ENCODE results near the gene HPCAL1. TPM values are rescaled to one million over a fixed set of nuclear protein-coding genes. Genes with fewer than 3 reads are reported as not detected.

Gene HPCAL1
- polyA plus RNA-seq, 3 donors = 82.1 to 99.5 (median 98.0) TPM

GRCh38 chr2:10365412-10365811 lies 62.7 kb downstream of the HPCAL1 start:
- Histone ChIP-seq H2AFZ (ENCODE audit: insufficient read depth, low read depth, low read length, poor library complexity, severe bottlenecking) (no peak overlapping the region), H3K79me2 (ENCODE audit: insufficient read depth, low read length) (peaks cover 98% of the 10 kb centered on the region), H3K27ac (ENCODE audit: low read depth in 1 of 2, low read length in 2 of 2) (no peak overlapping the region), H3K9me3 (replicated peaks in 1 of 2; ENCODE audit: control insufficient read depth in 1 of 2, insufficient read depth in 1 of 2, low read length in 2 of 2) (no peaks in the 10 kb centered on the region), H3K4me1 (ENCODE audit: control insufficient read depth in 1 of 2, insufficient read depth in 2 of 2, low read length in 2 of 2) (no peaks in the 10 kb centered on the region), H3K4me2 (replicated peaks; ENCODE audit: extremely low read depth, low read length, poor library complexity, severe bottlenecking) (no peak overlapping the region), H4K20me1 (ENCODE audit: insufficient read depth, low read length) (peaks cover 100% of the 10 kb centered on the region), H3K27me3 (ENCODE audit: control insufficient read depth in 2 of 2, insufficient read depth in 2 of 2, low read length in 2 of 2) (no peaks in the 10 kb centered on the region), H3K9ac (ENCODE audit: insufficient read depth, low read length, poor library complexity, severe bottlenecking) (no peak overlapping the region), H3K4me3 (replicated peaks in 1 of 3; ENCODE audit: low read depth in 2 of 3, low read length in 3 of 3) (no peak overlapping the region), H3K36me3 (replicated peaks in 1 of 2; ENCODE audit: control insufficient read depth in 1 of 2, insufficient read depth in 2 of 2, low read length in 2 of 2) (peaks cover 5 to 26% of the 10 kb centered on the region in 2 donors)
- intact Hi-C loops (cut with micrococcal nuclease) = no loop called here
- Mint-ChIP-seq H3K36me3 (peaks cover 16 to 23% of the 10 kb centered on the region in 2 donors), H3K27ac (peak overlapping the region in 1 of 7 donors; percentile 46), H3K27me3 (ENCODE audit: low read depth in 3 of 3) (no peaks in the 10 kb centered on the region), H3K4me1 (peaks cover 4% of the 10 kb centered on the region), H3K9me3 (no peaks in the 10 kb centered on the region), H3K4me3 (no peak overlapping the region)
- DNase-seq = no peak
- TF ChIP-seq CTCF (IDR thresholded peaks at IDR 0.05) = no peak
- WGBS (ENCODE audit: insufficient coverage) = 100% methylated on average over 6 of the region's 12 CpGs

- WGBS (ENCODE audit: insufficient coverage) = 95% methylated on average over 13 of the region's 15 CpGs
- intact Hi-C loops (cut with micrococcal nuclease) = no loop called here
- Mint-ChIP-seq H3K27ac (peak overlapping the region in 4 of 7 donors; percentile 28 to 57 (median 42)), H3K9me3 (no peaks in the 10 kb centered on the region), H3K4me1 (peaks cover 4% of the 10 kb centered on the region), H3K36me3 (peaks cover 12 to 18% of the 10 kb centered on the region in 2 donors), H3K27me3 (ENCODE audit: low read depth in 3 of 3) (no peaks in the 10 kb centered on the region), H3K4me3 (no peak overlapping the region)
- Histone ChIP-seq H3K4me1 (ENCODE audit: control insufficient read depth in 1 of 2, insufficient read depth in 2 of 2, low read length in 2 of 2) (no peaks in the 10 kb centered on the region), H3K36me3 (replicated peaks in 1 of 2; ENCODE audit: control insufficient read depth in 1 of 2, insufficient read depth in 2 of 2, low read length in 2 of 2) (peaks cover 5 to 26% of the 10 kb centered on the region in 2 donors), H3K79me2 (ENCODE audit: insufficient read depth, low read length) (peaks cover 98% of the 10 kb centered on the region), H3K27me3 (ENCODE audit: control insufficient read depth in 2 of 2, insufficient read depth in 2 of 2, low read length in 2 of 2) (no peaks in the 10 kb centered on the region), H3K4me2 (replicated peaks; ENCODE audit: extremely low read depth, low read length, poor library complexity, severe bottlenecking) (no peak overlapping the region), H3K27ac (ENCODE audit: low read depth in 1 of 2, low read length in 2 of 2) (no peak overlapping the region), H4K20me1 (ENCODE audit: insufficient read depth, low read length) (peaks cover 100% of the 10 kb centered on the region), H2AFZ (ENCODE audit: insufficient read depth, low read depth, low read length, poor library complexity, severe bottlenecking) (no peak overlapping the region), H3K4me3 (replicated peaks in 1 of 3; ENCODE audit: low read depth in 2 of 3, low read length in 3 of 3) (no peak overlapping the region), H3K9me3 (replicated peaks in 1 of 2; ENCODE audit: control insufficient read depth in 1 of 2, insufficient read depth in 1 of 2, low read length in 2 of 2) (no peaks in the 10 kb centered on the region), H3K9ac (ENCODE audit: insufficient read depth, low read length, poor library complexity, severe bottlenecking) (no peak overlapping the region)
- no peak for DNase-seq
- TF ChIP-seq CTCF (IDR thresholded peaks at IDR 0.05) = no peak
These were observed 64.0 kb downstream of the HPCAL1 start for GRCh38 chr2:10366601-10367270.
